HEK293 (cell line): ENCODE results near the gene RAB11B.

ENCODE experiments used
- CTCF ChIA-PET: fragments of 350-600 bp; formaldehyde crosslinking; extraction: SDS; loops from one replicate; lab custom pipeline; 2021; ENCODE audit warnings: antibody characterized with exemption; lab: Yijun Ruan, JAX
- POLR2A ChIA-PET: fragments of 300-600 bp; formaldehyde crosslinking; extraction: SDS; loops from one replicate; lab custom pipeline; 2020; ENCODE audit warnings: antibody characterized with exemption, inconsistent platforms; lab: Yijun Ruan, JAX
- H3K27ac ChIP-seq: fragments of 200-500 bp; sonication (Bioruptor generic); 2 replicates; pipeline ENCODE4 v1.5.1; 2014; ENCODE audit warnings: low read depth, low read length, control low read depth, inconsistent platforms; ENCODE audit errors: extremely low read depth
- H3K36me3 ChIP-seq, 2 experiments: fragments of 200-500 bp in 1 of 2; sonication (Bioruptor generic) in 1 of 2; 1 replicate in 1 of 2; 2 replicates in 1 of 2; pipeline ENCODE4 v1.5.1; 2014 to 2017; ENCODE audit warnings: inconsistent platforms in 2 of 2, low read length in 2 of 2; ENCODE audit not compliant: control insufficient read depth in 2 of 2, insufficient read depth in 1 of 2
- H3K4me1 ChIP-seq: fragments of 200-500 bp; sonication (Bioruptor generic); 2 replicates; pipeline ENCODE4 v1.5.1; 2014; ENCODE audit warnings: mild to moderate bottlenecking, low read length, inconsistent platforms; ENCODE audit not compliant: control insufficient read depth, insufficient read depth
- H3K4me3 ChIP-seq: 2 replicates; pipeline ENCODE4 v1.5.1; 2011; ENCODE audit warnings: low read depth, mild to moderate bottlenecking, control low read depth, low read length, moderate library complexity
- H3K9me3 ChIP-seq: fragments of 200-500 bp; sonication (Bioruptor generic); 2 replicates; pipeline ENCODE4 v1.5.1; 2014; ENCODE audit warnings: low read depth, low read length, inconsistent platforms; ENCODE audit not compliant: control insufficient read depth, insufficient read depth
- GFI1B ChIP-seq: fragments of 450-650 bp; formaldehyde crosslinking; IDR thresholded peaks from 2 replicates; pipeline ENCODE4 v1.5.1; 2016; ENCODE audit warnings: missing biosample characterization, missing genetic modification characterization
- GLIS2 ChIP-seq: fragments of 450-650 bp; formaldehyde crosslinking; IDR thresholded peaks from 2 replicates; pipeline ENCODE4 v1.5.1; 2016; ENCODE audit warnings: missing biosample characterization, missing genetic modification characterization
- KLF16 ChIP-seq: fragments of 450-650 bp; formaldehyde crosslinking; IDR thresholded peaks from 2 replicates; pipeline ENCODE4 v1.5.1; 2017; ENCODE audit warnings: missing biosample characterization, missing genetic modification characterization
- SCRT2 ChIP-seq: fragments of 450-650 bp; formaldehyde crosslinking; IDR thresholded peaks from 2 replicates; pipeline ENCODE4 v1.5.1; 2016; ENCODE audit warnings: missing biosample characterization, missing genetic modification characterization
- SP2 ChIP-seq: fragments of 450-650 bp; formaldehyde crosslinking; IDR thresholded peaks from 2 replicates; pipeline ENCODE4 v1.5.1; 2016; ENCODE audit warnings: missing biosample characterization, missing genetic modification characterization
- YY2 ChIP-seq: fragments of 450-650 bp; formaldehyde crosslinking; IDR thresholded peaks from 2 replicates; pipeline ENCODE4 v1.5.1; 2016; ENCODE audit warnings: missing biosample characterization, missing genetic modification characterization
- ZBTB8A ChIP-seq: fragments of 450-650 bp; formaldehyde crosslinking; IDR thresholded peaks from 2 replicates; pipeline ENCODE4 v1.5.1; 2016; ENCODE audit warnings: missing biosample characterization, missing genetic modification characterization
- ZEB2 ChIP-seq: fragments of 450-650 bp; formaldehyde crosslinking; IDR thresholded peaks from 2 replicates; pipeline ENCODE4 v1.5.1; 2016; ENCODE audit warnings: missing biosample characterization, missing genetic modification characterization
- ZFP37 ChIP-seq: fragments of 450-650 bp; formaldehyde crosslinking; IDR thresholded peaks from 2 replicates; pipeline ENCODE4 v1.5.1; 2016; ENCODE audit warnings: missing biosample characterization, missing genetic modification characterization
- ZFP69B ChIP-seq: fragments of 450-650 bp; formaldehyde crosslinking; IDR thresholded peaks from 2 replicates; pipeline ENCODE4 v1.5.1; 2016; ENCODE audit warnings: missing biosample characterization, missing genetic modification characterization
- ZNF146 ChIP-seq: fragments of 450-650 bp; formaldehyde crosslinking; IDR thresholded peaks from 2 replicates; pipeline ENCODE4 v1.5.1; 2016; ENCODE audit warnings: missing biosample characterization, missing genetic modification characterization
- ZNF157 ChIP-seq: fragments of 450-650 bp; formaldehyde crosslinking; IDR thresholded peaks from 2 replicates; pipeline ENCODE4 v1.5.1; 2016; ENCODE audit warnings: missing biosample characterization, missing genetic modification characterization
- ZNF211 ChIP-seq: fragments of 450-650 bp; formaldehyde crosslinking; IDR thresholded peaks from 2 replicates; pipeline ENCODE4 v1.5.1; 2016; ENCODE audit warnings: low read depth, missing biosample characterization, missing genetic modification characterization
- ZNF24 ChIP-seq: fragments of 450-650 bp; formaldehyde crosslinking; IDR thresholded peaks from 2 replicates; pipeline ENCODE4 v1.5.1; 2016; ENCODE audit warnings: missing biosample characterization, missing genetic modification characterization
- ZNF341 ChIP-seq: fragments of 450-650 bp; formaldehyde crosslinking; IDR thresholded peaks from 2 replicates; pipeline ENCODE4; 2016; ENCODE audit warnings: low read depth, missing biosample characterization, missing genetic modification characterization
- ZNF391 ChIP-seq: fragments of 450-650 bp; formaldehyde crosslinking; IDR thresholded peaks from 2 replicates; pipeline ENCODE4 v1.5.1; 2016; ENCODE audit warnings: low read depth, missing biosample characterization, missing genetic modification characterization, borderline replicate concordance
- ZNF514 ChIP-seq: fragments of 450-650 bp; formaldehyde crosslinking; IDR thresholded peaks from 2 replicates; pipeline ENCODE4 v1.5.1; 2016; ENCODE audit warnings: missing biosample characterization, missing genetic modification characterization
- ZNF600 ChIP-seq: fragments of 450-650 bp; formaldehyde crosslinking; IDR thresholded peaks from 2 replicates; pipeline ENCODE4 v1.5.1; 2016; ENCODE audit warnings: missing biosample characterization, missing genetic modification characterization
- ZNF664 ChIP-seq: fragments of 450-650 bp; formaldehyde crosslinking; IDR thresholded peaks from 2 replicates; pipeline ENCODE4 v1.5.1; 2016; ENCODE audit warnings: missing biosample characterization, missing genetic modification characterization
- ZNF701 ChIP-seq: fragments of 450-650 bp; formaldehyde crosslinking; IDR thresholded peaks from 2 replicates; pipeline ENCODE4 v1.5.1; 2016; ENCODE audit warnings: missing biosample characterization, missing genetic modification characterization
- ZNF707 ChIP-seq: fragments of 450-650 bp; formaldehyde crosslinking; IDR thresholded peaks from 2 replicates; pipeline ENCODE4 v1.5.1; 2016; ENCODE audit warnings: missing biosample characterization, missing genetic modification characterization
- ZNF791 ChIP-seq: fragments of 450-650 bp; formaldehyde crosslinking; IDR thresholded peaks from 2 replicates; pipeline ENCODE4 v1.5.1; 2016; ENCODE audit warnings: missing biosample characterization, missing genetic modification characterization
- ZSCAN16 ChIP-seq: fragments of 450-650 bp; formaldehyde crosslinking; IDR thresholded peaks from 2 replicates; pipeline ENCODE4 v1.5.1; 2016; ENCODE audit warnings: missing biosample characterization, missing genetic modification characterization
- TF ChIP-seq, protein P1 (sequence below): fragments of 450-650 bp; formaldehyde crosslinking; IDR thresholded peaks from 2 replicates; pipeline ENCODE4 v1.5.1; 2016; ENCODE audit warnings: missing biosample characterization, missing genetic modification characterization
- TF ChIP-seq, protein P2 (sequence below): fragments of 450-650 bp; formaldehyde crosslinking; optimal IDR thresholded peaks from 2 replicates; pipeline ENCODE3; 2016; ENCODE audit warnings: missing biosample characterization, mild to moderate bottlenecking, missing genetic modification characterization
- TF ChIP-seq, protein P3 (sequence below): fragments of 450-650 bp; formaldehyde crosslinking; IDR thresholded peaks from 2 replicates; pipeline ENCODE4 v1.5.1; 2017; ENCODE audit warnings: missing biosample characterization, missing genetic modification characterization
- TF ChIP-seq, protein P4 (sequence below): fragments of 450-650 bp; formaldehyde crosslinking; IDR thresholded peaks from 2 replicates; pipeline ENCODE4 v1.5.1; 2016; ENCODE audit warnings: missing biosample characterization, missing genetic modification characterization, borderline replicate concordance
- TF ChIP-seq, protein P5 (sequence below): fragments of 450-650 bp; formaldehyde crosslinking; IDR thresholded peaks from 2 replicates; pipeline ENCODE4 v1.5.1; 2017; ENCODE audit warnings: missing biosample characterization, missing genetic modification characterization

RAB11B gene

DNA sequence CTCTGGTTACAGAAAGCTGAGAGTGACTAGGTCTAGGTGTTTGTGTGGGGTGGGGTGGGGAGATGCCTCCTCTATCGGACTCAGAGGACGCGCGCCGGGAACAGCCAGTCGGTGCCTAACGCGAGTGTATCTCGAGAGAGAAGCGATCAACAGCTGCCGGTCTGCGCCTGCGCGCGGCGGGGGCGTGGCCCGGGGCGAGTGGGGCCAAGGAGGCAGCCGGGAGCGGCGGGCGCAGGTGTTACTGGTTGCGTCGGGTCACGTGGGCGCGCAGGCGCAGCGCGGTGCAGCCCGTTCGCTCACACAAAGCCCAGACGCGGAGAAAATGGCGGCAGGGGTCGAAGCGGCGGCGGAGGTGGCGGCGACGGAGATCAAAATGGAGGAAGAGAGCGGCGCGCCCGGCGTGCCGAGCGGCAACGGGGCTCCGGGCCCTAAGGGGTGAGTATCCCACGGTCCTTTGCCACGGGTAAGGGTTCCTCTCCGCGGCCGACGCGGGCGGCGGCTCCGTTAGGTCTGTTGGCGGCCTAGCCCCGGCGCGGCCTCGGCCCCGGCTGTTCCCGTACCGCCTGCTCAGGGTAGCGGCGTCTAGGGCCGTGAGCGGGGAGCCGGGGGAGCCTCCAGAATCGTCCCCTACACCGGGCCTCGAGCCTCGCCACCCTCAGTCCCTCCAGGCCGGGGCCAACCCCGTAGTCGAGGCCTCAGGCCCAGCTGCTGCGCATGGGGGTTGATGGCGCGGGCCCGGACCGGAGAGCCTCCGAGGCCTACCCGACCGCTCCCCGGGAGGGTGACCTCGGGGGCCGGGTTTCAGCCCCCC, 54.7 kb downstream of the RAB11B start, which contains the start of gene HNRNPM:
Gene HNRNPM (plus strand): TSS at position 299 of the 811 bp plus-strand sequence. CDS start 24 bp downstream, at position 323.
- Histone ChIP-seq H3K36me3 (peaks cover 0 to 19% of the 10 kb centered on the region in 2 experiments; a peak in 2 of 3 replicates), H3K9me3 (no peaks in the 10 kb centered on the region), H3K27ac (peak within 1 kb of the TSS; percentile 88), H3K4me3 (peak within 1 kb of the TSS; percentile 95), H3K4me1 (peaks cover 12% of the 10 kb centered on the region)
- ChIA-PET CTCF (interaction anchor here (0.6 to 1.9 kb wide), 6 partner anchors 11 to 217 kb away, joined by 3 to 11 read pairs (median 3); no protein-coding TSS in a partner anchor), POLR2A (interaction anchor here (0.8 to 7.0 kb wide), 13 partner anchors 11 to 148 kb away, joined by 3 to 47 read pairs (median 4); partner anchors contain the start of genes MARCHF2, RAB11B and ZNF414)
- no peak for TF ChIP-seq ZNF664 (tag by site-specific recombination)
- TF ChIP-seq ZNF157 (tag by site-specific recombination): no peak
- TF ChIP-seq ZNF391 (tag by site-specific recombination): peak; percentile 67; the same call in 1 of the 2 replicates
- no peak for TF ChIP-seq ZNF701
- TF ChIP-seq ZNF24 (tag by site-specific recombination): 0 out of 2 replicates have a peak, but pooled peaks have one; percentile 17
- TF ChIP-seq ZNF146 (tag by site-specific recombination): 0 out of 2 replicates have a peak, but pooled peaks have one; percentile 20
- no peak for TF ChIP-seq ZNF211 (tag by site-specific recombination)
- peak; percentile 65 for TF ChIP-seq ZEB2 (tag by site-specific recombination)
- TF ChIP-seq, protein P1, sequence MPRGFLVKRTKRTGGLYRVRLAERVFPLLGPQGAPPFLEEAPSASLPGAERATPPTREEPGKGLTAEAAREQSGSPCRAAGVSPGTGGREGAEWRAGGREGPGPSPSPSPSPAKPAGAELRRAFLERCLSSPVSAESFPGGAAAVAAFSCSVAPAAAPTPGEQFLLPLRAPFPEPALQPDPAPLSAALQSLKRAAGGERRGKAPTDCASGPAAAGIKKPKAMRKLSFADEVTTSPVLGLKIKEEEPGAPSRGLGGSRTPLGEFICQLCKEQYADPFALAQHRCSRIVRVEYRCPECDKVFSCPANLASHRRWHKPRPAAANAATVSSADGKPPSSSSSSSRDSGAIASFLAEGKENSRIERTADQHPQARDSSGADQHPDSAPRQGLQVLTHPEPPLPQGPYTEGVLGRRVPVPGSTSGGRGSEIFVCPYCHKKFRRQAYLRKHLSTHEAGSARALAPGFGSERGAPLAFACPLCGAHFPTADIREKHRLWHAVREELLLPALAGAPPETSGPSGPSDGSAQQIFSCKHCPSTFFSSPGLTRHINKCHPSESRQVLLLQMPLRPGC (tag by site-specific recombination): no peak
- TF ChIP-seq ZNF791: no peak
- TF ChIP-seq, protein P2, sequence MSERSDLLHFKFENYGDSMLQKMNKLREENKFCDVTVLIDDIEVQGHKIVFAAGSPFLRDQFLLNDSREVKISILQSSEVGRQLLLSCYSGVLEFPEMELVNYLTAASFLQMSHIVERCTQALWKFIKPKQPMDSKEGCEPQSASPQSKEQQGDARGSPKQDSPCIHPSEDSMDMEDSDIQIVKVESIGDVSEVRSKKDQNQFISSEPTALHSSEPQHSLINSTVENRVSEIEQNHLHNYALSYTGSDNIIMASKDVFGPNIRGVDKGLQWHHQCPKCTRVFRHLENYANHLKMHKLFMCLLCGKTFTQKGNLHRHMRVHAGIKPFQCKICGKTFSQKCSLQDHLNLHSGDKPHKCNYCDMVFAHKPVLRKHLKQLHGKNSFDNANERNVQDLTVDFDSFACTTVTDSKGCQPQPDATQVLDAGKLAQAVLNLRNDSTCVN (tag by site-specific recombination): peak; percentile 94
- no peak for TF ChIP-seq ZNF514 (tag by site-specific recombination)
- TF ChIP-seq ZNF707: no peak
- no peak; the same call in 1 of the 2 replicates for TF ChIP-seq ZNF600
- TF ChIP-seq ZFP37 (tag by site-specific recombination): peak; percentile 67; the same call in 1 of the 2 replicates
- TF ChIP-seq ZSCAN16: no peak
- TF ChIP-seq ZFP69B (tag by site-specific recombination): no peak; the same call in 1 of the 2 replicates
- TF ChIP-seq SCRT2: peak; percentile 91
- TF ChIP-seq, protein P3, sequence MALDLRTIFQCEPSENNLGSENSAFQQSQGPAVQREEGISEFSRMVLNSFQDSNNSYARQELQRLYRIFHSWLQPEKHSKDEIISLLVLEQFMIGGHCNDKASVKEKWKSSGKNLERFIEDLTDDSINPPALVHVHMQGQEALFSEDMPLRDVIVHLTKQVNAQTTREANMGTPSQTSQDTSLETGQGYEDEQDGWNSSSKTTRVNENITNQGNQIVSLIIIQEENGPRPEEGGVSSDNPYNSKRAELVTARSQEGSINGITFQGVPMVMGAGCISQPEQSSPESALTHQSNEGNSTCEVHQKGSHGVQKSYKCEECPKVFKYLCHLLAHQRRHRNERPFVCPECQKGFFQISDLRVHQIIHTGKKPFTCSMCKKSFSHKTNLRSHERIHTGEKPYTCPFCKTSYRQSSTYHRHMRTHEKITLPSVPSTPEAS: 0 out of 2 replicates have a peak, but pooled peaks have one; percentile 9
- TF ChIP-seq SP2 (tag by site-specific recombination): peak; percentile 44
- peak; percentile 98 for TF ChIP-seq YY2 (tag by site-specific recombination)
- TF ChIP-seq GLIS2 (tag by site-specific recombination): 0 out of 2 replicates have a peak, but pooled peaks have one; percentile 38
- TF ChIP-seq ZNF341 (tag by site-specific recombination): peak; percentile 97
- TF ChIP-seq ZBTB8A (tag by site-specific recombination): peak; percentile 51
- TF ChIP-seq, protein P4, sequence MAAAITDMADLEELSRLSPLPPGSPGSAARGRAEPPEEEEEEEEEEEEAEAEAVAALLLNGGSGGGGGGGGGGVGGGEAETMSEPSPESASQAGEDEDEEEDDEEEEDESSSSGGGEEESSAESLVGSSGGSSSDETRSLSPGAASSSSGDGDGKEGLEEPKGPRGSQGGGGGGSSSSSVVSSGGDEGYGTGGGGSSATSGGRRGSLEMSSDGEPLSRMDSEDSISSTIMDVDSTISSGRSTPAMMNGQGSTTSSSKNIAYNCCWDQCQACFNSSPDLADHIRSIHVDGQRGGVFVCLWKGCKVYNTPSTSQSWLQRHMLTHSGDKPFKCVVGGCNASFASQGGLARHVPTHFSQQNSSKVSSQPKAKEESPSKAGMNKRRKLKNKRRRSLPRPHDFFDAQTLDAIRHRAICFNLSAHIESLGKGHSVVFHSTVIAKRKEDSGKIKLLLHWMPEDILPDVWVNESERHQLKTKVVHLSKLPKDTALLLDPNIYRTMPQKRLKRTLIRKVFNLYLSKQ (tag by site-specific recombination): peak; percentile 29; the same call in 1 of the 2 replicates
- peak; percentile 53; the same call in 1 of the 2 replicates for TF ChIP-seq KLF16 (tag by site-specific recombination)
- TF ChIP-seq, protein P5, sequence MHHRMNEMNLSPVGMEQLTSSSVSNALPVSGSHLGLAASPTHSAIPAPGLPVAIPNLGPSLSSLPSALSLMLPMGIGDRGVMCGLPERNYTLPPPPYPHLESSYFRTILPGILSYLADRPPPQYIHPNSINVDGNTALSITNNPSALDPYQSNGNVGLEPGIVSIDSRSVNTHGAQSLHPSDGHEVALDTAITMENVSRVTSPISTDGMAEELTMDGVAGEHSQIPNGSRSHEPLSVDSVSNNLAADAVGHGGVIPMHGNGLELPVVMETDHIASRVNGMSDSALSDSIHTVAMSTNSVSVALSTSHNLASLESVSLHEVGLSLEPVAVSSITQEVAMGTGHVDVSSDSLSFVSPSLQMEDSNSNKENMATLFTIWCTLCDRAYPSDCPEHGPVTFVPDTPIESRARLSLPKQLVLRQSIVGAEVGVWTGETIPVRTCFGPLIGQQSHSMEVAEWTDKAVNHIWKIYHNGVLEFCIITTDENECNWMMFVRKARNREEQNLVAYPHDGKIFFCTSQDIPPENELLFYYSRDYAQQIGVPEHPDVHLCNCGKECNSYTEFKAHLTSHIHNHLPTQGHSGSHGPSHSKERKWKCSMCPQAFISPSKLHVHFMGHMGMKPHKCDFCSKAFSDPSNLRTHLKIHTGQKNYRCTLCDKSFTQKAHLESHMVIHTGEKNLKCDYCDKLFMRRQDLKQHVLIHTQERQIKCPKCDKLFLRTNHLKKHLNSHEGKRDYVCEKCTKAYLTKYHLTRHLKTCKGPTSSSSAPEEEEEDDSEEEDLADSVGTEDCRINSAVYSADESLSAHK (tag by site-specific recombination): 0 out of 2 replicates have a peak, but pooled peaks have one; percentile 19
- TF ChIP-seq GFI1B (tag by site-specific recombination): no peak
